GM18520 (cell line): Measurements from ENCODE around the gene INAVA.
"Not testable (repeated sequence)": the region's sequence is repeated elsewhere in the genome, so short reads cannot be mapped to it uniquely, and the experiment has no call there.

Source experiments
- ATAC-seq: cut with Tn5 transposase; IDR thresholded peaks from one replicate; pipeline ENCODE4 v1.9.1; 2021; ENCODE audit not compliant: unreplicated experiment

The INAVA gene

DNA sequence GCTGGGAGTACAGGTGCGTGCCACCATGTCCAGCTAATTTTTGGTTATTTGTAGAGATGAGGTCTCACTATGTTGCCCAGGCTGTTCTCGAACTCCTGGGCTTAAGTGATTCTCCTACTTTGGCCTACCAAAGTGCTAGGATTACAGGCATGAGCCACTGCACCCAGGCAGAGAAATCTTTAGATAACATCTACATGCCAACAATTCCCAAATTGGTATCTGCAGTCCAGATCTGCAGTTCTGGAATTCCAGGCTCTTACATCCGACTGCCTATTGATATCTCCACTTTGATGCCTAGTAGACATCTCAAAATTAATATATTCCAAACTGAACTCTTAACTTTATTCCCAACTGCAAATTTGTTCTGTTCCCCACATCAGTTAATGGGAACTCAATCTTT, 23.3 kb downstream of the INAVA start:
- no peak for ATAC-seq

DNA sequence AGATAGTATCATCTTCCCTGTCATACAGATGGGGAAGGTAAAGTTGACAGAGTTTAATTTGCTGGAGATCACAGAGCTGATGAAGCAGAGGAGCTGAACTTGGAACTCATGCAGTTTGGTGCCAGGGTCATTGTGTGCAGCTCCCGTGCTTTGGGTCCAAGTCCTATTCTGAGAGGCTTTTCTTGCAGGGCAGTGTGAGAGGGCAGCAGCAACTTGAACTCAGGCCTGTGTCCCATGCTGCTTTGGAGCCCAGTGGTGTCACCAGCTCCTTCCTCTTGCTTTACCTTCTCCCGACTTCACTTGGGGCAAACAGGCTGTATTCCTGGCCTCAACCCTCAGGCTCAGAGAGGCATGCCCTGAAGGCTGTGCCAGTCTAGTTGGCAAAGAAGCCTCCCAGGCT, 24.7 kb downstream of the INAVA start:
- no peak for ATAC-seq

DNA sequence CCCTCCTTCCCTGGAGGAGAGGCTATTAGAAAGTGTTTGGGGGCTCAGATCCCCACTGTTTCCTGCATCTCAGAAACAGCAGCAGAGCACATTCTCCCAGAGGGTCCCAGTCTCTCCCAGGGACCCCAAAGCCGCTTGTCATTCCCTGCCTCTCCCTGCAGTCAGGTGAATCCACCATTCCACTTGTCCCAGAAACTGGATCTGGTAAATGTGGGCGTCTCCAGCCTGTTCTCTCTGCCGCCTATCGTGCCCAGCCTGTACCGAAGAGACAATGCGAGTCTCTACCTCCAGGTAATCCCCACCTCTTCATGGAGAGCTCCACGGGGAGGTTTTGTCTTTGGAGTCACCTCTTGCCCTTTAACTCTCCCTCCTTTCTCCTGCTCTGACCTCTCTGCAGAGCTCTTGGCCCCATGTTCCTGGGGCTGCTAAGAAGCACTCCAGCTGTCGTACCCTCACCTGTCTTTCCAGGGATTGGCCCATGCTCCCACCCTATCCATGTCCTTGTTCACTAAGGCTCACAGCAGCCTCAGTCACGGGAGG, 26.9 kb downstream of the INAVA start:
- no peak for ATAC-seq

DNA sequence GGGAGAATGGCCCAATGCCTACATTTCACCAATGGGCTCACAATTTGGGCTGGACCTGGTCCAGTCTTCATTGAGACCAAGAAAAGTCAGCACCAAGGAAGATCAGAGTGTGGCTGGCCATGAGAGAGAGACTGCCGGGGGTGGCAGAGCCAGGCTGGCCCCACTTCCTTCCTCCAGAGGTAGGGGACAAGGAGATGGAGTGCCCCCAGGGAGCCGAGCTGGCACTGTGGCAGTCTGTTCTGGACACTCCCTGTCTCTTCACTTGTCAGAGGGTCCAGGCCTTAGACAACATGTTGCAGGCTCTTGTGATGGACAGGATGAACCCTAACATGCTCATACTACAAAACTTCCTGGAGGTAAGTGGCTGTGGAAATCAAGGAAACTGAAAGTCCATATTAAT, 27.7 kb downstream of the INAVA start:
- no peak for ATAC-seq

DNA sequence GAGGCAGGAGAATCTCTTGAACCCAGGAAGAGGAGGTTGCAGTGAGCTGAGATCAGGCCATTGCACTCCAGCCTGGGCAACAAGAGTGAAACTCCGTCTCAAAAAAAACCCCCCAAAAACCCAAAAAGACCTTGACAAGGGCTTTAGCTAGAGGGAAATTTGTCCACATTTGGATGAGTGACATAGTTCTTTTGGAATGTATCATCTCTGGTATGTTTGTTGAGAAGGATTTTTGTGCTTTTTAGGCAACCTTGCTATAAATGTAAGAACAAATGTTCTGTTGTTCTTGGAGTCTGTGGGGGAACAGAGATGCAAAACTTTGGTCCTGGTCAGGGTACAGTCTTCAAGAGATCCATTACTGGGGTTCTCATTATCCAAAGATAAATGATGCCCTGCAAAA, 28.9 kb downstream of the INAVA start:
- no peak for ATAC-seq

DNA sequence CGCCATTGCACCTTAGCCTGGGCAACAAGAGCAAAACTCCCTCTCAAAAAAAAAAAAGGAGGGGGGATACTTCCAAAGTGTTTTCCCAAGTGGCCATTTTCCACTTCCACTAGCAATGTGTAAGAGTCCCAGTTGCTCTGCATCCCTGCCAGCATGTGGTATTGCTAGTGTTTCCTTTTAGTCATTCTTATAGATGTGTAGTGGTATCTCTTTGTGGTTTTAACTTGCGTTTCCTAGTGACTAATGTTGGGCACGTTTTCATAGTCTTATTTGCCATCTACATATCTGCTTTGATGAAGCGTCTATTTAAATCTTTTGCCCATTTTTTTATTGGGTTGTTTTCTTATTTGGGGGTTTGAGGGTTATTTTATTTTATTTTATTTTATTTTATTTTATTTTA, 31.1 kb downstream of the INAVA start:
- no peak for ATAC-seq

DNA sequence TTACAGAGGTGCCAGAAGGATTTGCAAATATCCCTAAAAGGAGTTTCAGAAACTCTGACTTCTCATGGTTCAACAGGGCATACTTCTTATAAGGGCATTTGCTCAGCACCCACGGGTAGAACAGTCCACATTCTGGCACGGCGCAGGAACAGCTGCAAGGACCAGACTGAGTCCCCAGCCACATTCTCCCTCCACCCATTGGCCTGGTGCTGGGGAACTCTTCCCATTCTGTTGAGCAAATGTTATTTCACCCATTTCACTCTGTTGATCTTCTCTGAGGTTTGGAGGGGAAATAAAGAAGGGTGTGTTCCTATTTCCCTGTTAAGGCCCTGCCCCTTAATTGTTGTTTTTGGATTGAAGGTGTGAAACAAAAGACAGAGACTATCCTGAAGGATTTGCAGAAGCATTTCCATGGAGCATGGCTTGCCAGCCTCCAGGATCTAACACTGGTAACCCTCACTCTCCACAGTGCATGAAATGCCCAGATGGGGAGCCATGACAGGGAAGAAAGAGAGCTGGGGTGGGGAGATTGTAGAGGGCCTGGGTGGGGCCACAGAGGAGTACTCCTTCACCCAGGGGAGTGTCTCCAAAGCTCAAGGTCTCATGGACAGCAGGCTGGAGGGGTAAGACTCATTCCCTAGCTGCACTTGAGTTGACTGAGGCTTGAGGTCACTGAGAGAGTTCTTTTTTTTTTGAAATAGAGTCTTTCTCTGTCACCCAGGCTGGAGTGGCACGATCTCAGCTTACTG, 35.0 kb downstream of the INAVA start:
- ATAC-seq: no peak

DNA sequence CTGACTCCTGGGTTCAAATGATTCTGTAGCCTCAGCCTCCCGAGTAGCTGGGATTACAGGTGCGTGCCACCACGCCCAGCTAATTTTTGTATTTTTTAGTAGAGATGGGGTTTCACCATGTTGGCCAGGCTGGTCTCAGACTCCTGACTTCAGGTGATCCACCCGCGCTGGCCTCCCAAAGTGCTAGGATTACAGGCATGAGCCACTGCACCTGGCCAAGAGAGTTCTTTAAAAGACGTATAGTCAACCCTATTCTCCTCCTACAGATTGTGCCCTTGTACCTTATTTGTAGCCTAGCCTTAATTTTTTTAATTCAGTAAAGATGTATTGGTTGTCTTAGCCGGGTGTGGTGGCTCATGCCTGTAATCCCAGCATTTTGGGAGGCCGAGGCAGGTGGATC, 35.6 kb downstream of the INAVA start:
- ATAC-seq: not testable (repeated sequence)

DNA sequence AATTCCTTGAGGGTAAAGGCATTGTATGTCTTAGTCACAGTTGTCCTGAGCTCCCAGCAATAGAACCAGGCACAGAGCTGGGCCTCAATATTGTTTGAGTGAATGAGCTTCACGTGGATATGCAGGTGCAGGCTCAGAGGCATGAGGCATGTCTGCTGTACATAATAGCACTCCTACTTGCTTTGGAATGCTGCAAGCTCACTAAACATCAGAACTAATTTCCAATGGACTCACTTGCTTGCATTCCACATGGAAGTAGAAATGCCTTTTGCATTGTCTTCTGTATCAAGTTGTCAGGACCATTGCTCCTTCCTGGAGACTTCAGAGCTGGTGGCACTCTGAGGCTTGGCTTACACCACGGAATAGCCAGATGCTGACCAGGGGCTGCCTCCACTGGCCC, 37.1 kb downstream of the INAVA start:
- ATAC-seq: no peak

DNA sequence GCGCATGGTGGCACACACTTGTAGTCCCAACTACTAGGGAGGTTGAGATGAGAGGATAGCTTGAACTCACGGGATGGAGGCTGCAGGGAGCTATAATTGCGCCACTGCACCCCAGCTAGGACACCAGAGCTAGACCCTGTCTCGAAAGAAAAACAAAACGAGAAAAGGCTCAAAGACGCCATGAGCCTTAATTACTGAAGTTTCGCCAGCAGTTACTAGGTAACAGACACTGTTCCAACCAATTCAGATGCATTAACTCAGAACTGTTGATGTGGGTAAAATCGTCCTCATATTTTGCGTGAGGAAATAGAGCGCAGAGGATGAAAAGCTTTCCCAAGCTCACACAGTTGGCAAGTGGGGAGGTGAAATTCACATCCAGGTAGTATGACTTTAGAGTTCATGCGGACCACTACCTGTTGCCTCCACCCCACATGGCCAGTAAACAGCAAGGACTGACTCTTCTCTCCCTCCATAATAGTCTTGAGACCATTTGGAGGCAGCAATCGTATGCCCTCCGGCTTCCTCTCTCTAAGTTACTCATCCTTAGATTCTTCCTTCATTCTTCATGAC, 40.1 kb downstream of the INAVA start:
- ATAC-seq: no peak

DNA sequence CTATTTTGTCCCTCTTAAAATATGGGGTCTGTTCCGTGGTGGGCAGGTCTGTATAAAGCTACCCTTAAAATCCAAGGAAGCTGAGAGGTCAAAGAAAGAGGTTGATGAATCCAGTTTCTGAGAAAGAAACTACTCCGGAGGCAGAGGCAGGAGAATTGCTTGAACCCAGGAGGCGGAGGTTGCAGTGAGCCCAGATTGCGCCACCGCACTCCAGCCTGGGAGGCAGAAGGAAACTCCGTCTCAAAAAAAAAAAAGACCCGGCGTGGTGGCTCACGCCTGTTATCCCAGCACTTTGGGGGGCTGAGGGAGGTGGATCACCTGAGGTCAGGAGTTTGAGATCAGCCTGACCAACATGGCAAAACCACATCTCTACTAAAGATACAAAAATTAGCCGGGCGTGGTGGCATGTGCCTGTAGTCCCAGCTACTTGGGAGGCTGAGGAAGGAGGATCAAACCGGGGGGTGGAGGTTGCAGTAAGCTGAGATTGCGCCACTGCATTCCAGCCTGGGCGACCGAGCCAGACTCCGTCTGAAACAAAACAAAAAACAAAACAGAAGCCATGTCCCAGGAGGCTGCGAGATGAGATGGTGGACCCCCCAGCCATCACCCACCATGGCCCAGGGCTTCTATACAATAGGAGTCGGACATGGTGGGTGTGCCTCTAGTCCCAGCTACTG, 40.7 kb downstream of the INAVA start:
- ATAC-seq: not testable (repeated sequence)

DNA sequence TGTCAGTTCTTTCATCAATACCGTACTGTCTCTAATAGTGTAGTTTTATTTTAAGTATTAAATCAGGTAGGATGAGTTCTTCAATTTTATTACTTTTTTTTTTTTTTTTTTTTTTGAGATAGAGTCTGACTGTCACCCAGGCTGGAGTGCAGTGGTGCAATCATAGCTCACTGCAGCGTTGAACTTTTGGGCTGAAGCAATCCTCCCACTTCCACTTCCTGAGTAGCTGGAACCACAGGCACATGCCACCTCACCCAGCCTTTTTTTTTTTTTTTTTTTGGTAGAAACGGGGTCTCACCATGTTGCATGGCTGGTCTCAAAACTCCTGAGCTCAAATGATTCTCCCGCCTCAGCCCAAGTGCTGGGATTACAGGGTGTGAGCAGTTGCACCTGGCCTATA, 44.3 kb downstream of the INAVA start:
- ATAC-seq: no peak

DNA sequence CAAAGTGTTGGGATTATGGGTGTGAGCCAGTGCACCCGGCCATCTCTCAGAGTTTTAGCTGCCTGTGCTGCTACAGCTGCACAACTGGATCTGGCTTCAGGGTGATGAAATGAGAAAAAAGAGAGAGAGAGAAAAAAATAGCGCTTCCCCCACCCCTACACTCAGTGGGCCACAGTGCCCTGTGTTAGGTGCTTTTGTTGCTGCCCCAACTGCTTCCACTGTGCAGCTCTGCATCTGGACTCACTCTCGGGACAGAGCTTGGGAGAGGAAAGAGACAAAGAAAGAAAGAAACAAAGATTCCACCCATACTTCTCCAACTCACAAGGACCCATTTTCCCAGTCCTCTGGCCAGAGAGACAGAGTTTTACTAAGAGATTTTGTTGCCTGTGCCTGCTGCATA, 50.4 kb downstream of the INAVA start:
- ATAC-seq: no peak

DNA sequence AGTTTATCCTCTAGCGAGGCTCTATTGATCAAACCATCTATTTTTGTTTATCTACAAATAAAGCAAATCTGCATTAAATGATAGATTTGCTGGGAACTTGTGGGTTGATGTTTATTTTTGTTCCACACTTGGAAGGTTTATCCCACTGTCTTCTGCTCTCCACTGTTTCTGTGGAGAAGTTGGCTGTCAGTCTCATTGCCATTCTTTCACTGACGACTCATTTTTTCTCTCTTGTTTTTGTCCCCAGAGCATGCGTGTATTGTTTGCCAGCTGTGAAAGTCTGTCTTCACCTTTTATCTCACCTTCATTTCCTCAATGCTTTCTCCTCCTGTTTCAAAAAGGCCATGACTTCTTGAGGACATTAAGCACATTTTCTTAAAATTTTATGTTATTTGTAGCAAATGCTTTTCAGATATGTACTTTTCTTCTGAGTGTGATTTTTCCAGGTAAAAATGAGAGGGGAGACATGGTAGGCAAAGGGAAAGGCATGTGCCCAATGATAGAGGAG, 52.4 kb downstream of the INAVA start:
- ATAC-seq: no peak

DNA sequence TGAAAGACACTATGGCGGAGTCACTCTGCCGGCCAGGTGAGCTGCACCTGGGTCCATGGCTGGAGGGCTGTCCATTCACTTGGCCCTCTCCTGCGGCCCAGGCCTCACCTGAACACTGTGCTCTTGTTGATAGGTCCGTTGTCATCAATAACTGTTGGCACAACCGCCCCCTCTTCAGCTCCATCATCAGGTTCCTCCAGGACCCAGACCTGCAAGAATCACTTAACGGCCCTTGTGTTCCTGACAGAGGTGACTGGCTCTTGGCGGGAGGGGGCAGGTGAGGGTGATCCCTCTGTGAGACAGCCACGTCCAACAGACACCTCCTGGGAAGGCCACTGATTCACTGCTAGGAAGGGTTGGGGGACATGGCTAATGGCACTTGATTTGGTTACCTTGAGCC, 54.9 kb downstream of the INAVA start:
- no peak for ATAC-seq

DNA sequence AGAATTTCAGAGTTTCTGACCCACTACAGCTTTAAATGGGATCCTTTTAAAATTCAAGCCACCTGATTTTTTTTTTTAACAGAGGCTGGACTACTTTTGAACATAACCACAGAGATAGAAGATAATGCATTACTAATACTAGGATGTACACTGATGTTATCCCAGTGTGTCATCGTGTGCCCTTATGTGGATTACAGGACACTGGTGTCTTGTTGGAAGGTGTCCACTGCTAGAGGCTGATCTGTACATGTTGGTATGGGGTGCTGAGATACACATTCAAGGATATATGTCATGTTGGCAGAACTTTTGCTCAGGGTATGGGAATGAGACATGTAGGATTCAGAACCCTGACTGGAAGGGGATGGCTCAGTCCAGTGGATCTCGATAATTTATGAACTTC, 56.3 kb downstream of the INAVA start:
- no peak for ATAC-seq

DNA sequence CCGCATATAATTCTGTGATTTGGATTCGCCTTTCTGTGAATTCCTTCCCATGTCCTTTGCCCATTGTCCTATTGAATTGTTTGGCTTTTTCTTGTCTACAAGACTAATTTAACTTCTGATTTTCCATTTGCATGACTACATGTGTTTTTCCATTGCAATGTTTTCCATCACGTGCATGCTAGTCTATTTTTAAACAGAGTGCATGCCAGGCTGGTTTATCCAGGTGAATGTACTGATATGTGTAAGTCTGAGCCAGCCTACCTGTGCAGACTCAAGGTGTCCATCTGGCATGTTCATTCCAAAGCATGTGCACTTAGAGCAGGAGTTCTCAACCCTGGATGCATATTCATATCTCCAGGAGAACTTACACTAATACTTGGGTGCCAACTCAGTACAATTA, 59.7 kb downstream of the INAVA start:
- ATAC-seq: no peak

DNA sequence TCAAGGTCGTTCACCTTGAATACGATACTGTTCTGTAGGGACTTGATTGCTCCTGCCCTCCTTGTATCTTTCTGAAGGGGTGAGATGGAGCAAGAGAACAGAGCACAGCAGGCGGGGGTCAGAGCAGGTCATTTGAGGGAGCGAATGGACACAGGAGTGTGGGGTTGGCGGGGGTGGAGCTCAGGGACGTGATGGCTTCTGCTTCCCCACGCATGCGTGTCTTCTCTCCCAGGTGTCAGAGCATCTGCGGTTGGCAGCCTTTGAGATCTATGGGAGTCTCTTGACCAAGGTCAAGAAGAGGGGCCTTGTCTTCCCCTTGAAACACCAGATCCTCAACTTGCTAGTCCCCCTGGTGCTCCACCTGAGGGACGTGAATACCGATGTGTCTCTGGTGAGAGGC, 63.9 kb downstream of the INAVA start:
- no peak for ATAC-seq

DNA sequence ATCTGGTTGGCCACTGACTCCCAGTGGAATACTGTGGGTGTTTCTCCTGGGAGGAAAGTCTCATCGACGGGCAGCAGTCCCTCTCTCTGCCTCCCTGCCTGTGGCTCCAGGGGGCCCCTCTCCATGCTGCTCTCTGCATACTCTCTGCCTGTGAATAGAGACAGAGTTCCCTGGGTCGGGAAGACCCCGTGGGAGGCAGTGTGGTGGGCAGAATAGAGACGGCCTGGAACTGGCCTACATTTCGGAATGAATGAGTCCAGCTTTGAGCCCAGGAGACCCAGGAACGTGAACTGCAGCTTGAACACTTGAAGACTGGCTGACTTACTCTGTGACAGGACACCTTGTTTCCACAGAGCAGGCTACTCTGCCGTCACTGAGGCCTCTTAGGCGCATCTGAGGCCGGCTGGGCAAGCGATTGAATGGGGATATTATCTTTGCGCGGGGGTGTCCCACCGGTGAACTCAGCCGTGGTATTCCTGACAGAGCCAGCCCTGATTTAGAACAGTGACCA, 64.8 kb downstream of the INAVA start:
- no peak for ATAC-seq

DNA sequence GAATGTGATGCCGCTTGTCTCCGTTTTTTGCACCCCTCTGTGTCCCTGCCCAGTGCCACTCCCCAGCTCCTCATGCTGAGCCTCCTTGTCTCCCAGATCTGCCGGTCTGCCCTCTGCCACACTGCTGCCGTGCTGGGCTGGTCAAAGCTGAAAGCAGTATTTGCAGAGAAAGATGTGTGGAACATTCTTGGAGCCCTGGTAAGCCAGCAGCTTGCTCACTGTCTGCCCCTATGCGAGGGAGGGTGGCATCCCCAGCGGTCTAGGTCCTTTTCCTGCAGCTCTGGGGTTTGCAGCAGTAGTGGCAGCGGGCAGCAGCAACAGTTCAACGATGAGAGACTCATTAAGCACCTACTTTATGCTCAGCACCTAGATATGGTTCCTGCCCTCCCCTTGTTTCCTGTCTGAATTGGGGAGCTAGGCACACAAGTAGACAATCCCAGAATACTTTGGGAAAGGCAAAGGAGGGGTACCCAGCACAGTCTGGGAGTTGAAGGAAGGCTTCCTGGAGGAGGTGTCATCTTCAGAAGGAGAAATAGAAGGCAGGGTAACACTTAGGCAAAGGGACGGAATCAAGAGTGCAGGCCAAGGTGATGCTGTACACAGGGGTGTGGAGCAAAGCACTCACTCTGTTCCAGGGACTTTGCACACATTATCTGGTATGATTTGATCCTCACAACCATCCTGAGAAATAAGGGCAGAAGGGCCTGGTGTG, 65.7 kb downstream of the INAVA start:
- ATAC-seq: no peak

DNA sequence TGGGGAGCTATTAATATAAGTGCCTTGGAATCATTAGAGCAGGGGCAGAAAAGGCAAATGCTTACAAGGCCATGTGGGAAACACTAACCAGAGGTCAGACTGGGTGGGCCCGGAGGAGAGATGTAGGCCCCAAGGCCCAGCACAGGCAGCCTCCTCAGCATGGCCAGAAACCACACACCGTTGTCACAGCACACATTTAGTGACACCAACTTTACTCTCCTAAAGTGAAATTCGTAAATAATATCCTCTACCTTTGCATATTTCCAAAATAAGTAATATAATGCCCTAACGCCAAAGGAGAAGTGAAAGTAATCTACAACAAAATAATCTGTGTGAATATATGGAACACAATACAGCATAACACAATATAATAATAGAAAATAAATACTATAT, 66.2 kb downstream of the INAVA start:
- ATAC-seq: no peak
